HG03097 (cell line): ENCODE measurements around the gene ODAD4.

ENCODE experiments used
- ATAC-seq: cut with Tn5 transposase; IDR thresholded peaks from one replicate; pipeline ENCODE4 v1.9.1; 2021; ENCODE audit not compliant: unreplicated experiment, low FRiP score

ODAD4 gene

GRCh38 chr17:41939044-41939692, 8.8 kb downstream of the ODAD4 start:
- no peak for ATAC-seq

DNA sequence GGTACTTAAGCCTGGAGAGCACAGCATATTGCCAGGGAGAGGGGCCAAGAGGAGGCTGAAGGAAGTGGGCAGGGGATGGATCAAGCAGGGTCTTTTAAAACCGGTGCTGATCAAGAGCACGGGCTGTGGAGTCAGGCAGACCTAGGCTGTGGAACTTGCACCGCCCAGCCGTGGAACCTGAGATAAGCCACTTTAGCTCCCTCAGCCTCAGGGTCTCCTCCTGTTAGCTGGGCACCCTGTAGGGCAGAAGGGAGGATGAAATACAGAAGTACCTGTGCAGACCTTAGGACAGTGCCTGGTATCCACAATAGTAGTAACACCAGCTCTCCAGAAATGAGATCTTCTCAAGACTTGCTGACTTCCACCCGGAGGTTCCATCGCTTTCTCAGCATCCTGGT, 9.3 kb downstream of the ODAD4 start:
- no peak for ATAC-seq

GRCh38 chr17:41941168-41941567, 10.8 kb downstream of the ODAD4 start:
- ATAC-seq, result no peak

DNA sequence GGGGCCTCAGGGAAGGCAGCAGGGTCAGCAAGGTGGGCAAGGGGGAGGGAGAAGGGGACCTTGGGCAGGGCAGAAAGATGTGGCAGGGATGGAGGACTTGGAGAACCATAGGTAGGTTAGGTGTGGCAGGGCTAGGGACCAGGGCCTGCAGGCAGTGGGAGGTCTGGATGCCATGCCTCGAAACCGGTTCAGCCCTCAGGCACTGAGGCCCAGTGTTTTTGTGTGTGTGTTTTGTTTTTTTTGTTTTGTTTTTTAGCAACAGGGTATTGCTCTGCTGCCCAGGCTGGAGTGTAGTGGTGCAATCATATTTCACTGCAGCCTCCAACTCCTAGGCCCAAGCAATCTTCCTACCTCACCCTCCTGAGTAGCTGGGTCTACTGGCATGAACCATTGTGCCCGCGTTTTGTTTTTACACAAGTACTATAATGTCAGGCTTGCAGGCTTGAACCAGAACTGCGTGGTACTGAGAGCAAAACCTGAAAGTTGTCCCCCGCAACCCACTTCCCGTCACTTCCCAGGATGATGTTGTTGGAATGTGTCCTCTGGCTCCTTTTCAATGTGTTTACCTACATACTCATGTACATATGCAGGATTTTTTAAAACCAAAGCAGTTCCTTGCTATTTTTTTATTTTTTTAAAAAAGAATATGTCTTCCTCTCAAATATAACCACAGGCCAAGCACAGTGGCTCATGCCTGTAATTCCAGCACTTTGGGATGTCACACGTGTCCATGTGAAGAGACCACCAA, 12.4 kb downstream of the ODAD4 start:
- ATAC-seq, result no peak

GRCh38 chr17:41943492-41943891, 13.1 kb downstream of the ODAD4 start:
- ATAC-seq, result no peak

- ATAC-seq, result no peak
Observed at GRCh38 chr17:41944943-41945342, 14.5 kb downstream of the ODAD4 start.

GRCh38 chr17:41948762-41949460, 18.5 kb downstream of the ODAD4 start:
- ATAC-seq, result no peak

DNA sequence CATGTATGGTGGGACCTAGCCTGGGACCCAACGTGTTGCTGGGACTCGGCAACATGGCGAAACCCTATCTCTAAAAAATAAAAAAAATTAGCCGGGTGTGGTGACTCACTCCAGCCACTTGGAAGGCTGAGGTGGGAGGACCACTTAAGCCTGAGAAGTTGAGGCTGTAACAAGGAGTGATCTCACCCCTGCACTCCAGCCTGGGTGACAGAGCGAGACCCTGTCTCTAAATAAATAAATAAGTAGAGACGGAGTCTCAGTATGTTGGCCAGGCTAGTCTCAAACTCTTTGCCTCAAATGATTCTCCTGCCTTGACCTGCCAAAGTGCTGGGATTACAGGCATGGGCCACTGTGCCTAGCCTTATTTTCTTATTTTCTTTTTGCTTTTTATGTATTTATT, 26.1 kb downstream of the ODAD4 start:
- ATAC-seq, result no peak

DNA sequence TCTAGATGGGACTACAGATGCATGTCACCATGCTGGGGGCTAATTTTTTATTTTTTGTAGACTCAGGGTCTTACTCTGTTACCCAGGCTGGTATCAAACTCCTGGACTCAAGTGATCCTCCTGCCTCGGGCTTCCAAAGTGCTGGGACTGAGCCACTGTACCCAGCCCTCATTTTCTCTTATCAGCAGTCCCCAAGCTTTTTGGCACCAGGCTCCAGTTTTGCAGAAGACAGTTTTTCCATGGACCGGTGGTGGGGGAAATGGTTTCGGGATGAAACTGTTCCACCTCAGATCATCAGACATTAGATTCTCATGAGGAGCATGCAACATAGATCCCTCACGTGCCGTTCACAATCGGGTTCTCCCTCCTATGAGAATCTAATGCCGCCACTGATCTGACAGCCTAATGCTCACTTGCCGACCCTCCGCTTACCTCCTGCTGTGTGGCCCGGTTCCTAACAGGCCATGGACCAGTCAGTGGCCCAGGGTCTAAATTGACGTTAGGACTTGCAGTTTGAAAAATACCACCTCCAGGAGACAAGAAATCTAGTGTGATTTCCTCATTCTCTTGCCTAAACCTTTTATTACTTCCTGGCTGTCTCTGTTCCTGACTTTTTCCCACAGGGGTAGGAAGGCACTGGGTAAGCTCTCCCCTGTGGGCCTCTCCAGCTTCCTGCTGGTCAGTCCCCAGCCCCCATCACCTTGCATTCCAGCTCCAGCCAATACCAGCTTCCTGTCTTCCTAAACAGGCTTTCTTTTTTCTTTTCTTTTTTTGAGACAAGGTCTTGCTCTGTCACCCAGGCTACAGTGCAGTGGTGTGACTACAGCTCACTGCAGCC, 26.8 kb downstream of the ODAD4 start:
- no peak for ATAC-seq

- ATAC-seq, result no peak
Observed at GRCh38 chr17:41957869-41958439, 27.5 kb downstream of the ODAD4 start.

- no peak for ATAC-seq
Observed at GRCh38 chr17:41959030-41959335, 28.6 kb downstream of the ODAD4 start.

DNA sequence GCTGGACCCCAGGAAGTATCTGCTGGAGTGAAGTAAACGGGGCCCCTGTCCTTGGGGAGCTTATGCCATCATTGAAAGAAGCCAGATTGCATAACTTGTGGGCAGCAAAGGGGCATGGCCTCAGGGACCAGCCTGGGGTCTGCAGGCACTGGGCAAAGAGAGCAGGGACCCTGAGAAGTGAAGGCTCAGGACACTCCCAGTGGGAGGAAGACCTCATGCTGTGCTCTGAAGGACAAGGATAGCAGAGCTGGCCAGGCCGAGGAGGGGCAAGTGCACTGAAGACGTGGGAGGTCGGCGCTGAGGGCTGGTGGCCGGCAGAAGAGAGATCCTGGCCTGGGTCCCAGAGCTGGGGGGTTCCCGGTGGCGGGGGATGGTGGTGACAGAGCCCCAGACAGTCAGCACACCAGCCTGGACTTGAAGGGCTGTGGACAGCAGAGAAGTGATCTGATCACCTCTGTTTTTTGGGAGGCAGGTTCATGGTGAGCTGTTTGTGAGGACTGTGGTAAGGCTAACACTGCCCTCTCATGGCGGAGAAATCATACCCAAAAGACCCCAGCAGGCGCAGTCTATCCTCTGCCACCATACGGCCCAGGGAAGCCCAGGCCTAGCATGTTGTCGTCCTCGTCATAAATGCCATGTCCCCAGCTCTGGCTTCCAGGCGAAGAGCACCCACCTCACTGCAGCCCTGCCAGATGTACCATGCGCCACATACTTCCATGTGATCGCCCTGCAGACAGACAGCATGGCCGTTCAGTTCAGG, 29.1 kb downstream of the ODAD4 start:
- no peak for ATAC-seq

- no peak for ATAC-seq
Observed at GRCh38 chr17:41962111-41962510, 31.7 kb downstream of the ODAD4 start.

- ATAC-seq, result no peak
Observed at GRCh38 chr17:41962768-41963434, 32.5 kb downstream of the ODAD4 start.

- ATAC-seq, result no peak
Observed at GRCh38 chr17:41965694-41966462, 35.5 kb downstream of the ODAD4 start.

- ATAC-seq, result peak; percentile 74
Observed at GRCh38 chr17:41966463-41967140, 36.2 kb downstream of the ODAD4 start, which contains the start of gene CNP. Gene CNP, plus strand, starts transcription at chr17:41966795. Its CDS starts 90 bp downstream, at chr17:41966885.

GRCh38 chr17:41967141-41967920, 36.9 kb downstream of the ODAD4 start:
- no peak for ATAC-seq
